ENCODE results near the gene TMEM184A.

TMEM184A gene

DNA sequence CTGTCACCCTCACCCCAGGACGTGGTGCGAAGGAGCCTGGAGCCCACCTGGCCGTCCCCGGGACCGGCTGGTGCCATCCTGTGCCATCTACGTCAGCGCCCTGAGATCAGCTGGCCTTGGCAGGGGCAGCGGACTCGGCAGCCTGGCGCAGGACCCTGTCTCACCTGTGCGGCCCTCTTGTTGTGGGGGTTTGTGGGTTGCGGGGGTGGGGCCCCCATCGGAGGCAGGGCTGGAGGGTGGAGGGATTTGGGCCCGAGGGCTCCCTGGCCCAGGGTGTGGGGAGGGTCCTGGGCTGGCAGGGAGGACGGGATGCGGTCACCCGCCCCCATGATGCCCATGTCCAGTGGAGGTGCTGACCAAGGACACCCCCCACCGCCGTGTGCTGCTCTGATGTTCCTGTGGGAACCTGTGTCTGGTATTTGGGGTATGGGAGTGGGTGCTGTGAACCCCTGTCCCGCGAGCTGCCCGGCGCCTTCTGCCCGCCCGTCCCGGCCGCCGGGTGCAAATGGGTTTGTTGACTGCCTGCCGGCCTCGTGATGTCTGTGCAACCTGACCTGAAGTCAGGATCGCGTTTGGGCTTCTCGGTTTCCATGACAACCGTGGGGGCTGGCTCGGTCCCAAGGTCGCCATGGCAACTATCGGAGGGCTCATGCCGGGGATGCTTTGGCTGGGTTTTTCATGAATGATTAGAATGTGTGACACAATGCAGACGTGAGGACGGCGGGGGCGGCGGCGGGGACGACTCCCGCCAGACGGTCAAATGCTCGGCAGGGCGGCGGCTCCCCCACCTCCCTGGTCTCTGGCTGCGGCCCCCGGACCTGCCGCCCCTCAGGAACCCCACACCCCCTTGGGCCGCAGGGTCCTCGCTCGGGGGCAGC, 18.2 kb downstream of the TMEM184A start:
- DNase-seq, result no peak

- DNase-seq, result no peak
These were observed 19.1 kb downstream of the TMEM184A start for GRCh38 chr7:1536743-1537534.

DNA sequence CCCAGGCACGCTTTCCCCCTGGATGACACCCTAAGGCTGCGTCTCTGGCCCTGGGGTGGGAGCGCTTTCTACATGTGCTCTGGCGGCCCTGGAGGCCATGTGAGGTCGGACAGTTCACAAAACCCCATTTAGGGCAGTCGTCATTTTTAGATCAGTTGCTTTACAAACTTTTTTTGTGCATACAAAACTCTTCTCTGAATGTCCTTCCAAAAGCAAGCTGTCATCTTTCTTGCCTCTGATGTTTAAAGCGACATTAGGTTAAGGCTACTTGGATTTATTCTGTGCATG, 19.6 kb downstream of the TMEM184A start:
- DNase-seq, result no peak

GRCh38 chr7:1535701-1536454, 20.1 kb downstream of the TMEM184A start:
- DNase-seq, result no peak

GRCh38 chr7:1535100-1535458, 20.9 kb downstream of the TMEM184A start:
- no peak for DNase-seq

DNA sequence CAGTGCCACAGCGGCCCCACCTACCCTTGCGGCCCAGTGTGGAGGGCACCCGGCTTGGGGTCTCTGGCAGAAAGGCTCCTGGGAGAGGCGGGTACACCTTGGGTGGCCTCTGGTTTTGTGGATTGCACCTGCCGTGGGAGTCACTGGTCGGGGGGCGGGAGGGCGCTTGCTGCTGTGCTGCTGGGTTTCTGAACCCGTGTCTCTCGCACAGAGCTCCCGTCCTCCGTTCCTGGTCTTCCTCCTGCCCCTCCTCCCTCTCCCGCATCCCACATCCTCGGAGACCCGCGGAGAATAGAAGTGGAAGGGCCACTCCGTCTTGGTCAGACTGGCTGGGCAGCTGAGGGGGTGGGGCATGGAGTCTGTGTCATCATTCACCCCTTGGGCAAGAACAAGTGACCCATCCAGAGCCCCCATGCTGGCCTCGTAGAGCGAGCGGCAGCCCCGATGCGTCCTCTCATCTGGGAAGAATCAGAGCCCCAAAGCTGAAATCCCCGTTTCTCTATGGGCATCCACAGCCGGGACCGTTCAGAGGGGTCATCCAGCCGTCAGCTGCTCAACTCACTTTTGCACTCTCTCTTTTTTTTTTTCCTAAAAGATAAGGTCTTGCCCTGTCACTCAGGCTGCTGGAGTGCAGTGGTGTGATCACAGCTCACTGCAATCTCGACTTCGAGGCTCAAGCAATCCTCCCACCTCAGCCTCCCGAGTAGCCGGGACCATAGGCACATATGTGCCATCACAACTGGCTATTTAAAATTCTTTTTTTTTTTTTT, 21.5 kb downstream of the TMEM184A start:
- DNase-seq, result no peak

- DNase-seq, result peak; percentile 79
These were observed 22.3 kb downstream of the TMEM184A start for GRCh38 chr7:1533547-1534329.

DNA sequence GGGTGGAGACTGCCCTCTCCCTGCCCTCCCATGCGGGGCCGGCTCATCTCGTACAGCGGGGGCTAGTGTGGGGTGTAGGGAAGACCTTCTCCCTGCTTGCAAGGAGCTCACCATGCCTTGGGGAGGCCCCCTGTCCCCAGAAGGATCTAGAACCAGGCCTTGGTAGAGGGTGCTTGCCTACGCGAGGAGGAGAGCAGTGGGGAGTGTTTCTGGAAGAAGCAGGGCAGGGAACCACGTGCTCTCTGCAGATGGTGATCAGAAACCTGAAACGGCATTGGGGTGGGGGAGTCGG, 22.8 kb downstream of the TMEM184A start:
- no peak for DNase-seq

DNA sequence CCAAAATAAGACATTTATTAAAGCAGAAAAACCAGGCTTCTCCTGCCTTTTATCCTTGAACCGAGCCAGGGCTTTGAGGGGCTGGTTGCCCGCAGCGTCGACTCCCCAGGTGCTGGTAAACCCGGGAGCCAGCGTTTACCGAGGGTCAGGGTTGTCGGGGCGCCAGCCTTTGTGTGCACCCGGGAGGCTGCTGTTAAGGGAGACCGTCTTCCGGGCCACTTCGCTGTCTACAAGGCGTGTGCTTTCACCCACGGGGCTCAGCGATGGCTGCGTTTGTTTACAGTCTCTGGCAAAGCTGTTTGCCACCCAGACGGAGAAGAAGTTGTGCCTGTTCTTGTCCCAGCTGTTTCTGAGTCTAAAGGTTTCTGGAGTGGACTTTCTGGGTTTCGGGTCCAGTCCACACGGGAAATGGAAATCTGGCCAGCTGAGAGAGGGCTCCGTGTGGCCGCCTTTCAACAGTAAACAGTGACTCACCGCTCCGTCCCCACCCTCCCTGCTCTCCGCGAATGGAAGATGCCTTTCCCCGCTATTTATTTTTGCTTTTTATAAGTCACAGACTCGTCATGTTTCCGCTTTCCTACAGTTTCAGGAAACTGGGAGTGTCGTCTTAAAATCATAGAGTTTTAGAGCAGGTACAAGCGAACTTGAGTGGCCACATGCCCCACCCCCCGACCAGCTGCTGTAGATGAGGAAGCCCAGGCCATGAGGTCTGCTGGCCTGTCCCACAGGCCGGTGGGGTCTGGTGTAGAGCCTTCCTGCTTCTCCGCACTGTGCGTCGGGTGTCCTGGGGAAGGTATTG, 23.4 kb downstream of the TMEM184A start:
- DNase-seq, result peak; percentile 68

- DNase-seq, result no peak
These were observed 24.0 kb downstream of the TMEM184A start for GRCh38 chr7:1531979-1532455.

DNA sequence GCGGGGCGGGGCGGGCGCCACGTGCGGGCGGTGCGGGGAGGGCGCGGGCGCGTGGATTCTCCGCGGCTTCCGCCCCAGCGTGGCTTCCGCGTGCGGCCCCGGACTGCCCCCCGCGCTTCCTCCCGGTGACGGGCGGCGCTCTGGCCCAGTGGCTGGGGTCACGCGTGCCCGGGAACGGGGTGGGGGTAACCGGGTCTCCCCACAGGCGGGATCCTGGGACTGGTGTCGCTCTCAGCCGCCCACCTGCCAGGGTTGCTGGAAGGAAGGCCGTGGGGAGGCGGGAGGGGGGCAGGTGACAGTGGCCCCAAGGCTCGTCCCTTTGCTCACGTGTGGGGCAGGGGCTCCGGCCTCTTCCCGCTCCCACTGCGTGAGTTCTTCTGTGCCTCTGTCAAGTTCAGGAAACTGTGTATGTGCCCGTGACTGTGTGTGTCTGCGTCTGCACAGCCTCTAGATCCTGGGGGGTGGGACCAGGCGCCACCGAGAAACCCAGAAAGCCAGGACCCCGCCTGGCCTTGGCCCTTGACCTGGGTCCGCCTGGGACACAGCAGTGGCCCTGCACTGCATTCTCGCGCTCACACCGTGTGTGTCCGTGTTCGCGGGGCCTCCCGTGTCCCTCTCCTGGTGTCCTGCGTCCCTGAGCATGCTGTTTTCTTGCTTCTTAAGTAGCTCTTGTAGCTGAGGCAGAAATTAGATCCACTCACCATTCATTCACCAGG, 24.6 kb downstream of the TMEM184A start:
- peak; percentile 33 for DNase-seq

GRCh38 chr7:1530946-1531262, 25.1 kb downstream of the TMEM184A start:
- DNase-seq, result no peak

DNA sequence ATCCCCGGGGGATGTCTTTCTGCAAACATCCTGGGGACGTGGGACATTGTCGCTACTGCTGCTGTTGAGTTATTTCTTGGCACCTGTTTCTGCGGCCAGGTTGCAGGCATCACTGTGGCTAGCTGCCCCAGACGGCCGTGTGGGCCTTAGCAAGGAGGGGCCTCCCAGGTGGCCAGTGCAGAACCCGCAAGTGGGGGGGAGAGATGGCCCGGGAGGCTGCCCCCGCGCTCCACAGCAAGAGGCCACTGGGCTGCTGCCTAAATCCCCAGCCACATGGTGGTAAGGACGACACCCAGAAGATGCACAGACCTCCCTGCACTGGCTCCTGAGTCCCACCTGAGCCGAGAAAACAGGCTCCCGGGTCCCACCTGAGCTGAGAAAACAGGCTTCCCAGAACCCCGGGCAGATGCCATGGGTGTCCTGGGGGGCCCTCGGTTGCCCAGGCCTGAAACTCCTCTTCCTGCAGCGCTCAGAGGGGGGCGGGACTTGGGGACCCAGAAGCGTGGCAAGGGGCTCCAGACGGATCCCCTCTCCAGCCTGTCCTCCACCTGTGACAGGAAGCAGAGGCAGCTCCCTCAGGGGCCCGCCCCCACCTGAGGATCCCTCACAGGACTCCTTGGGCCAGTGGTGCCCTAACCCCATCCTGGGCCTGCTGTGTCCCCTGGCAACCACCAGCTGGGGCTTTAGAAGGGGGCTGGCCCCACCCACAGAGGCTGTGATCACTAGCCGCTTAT, 26.5 kb downstream of the TMEM184A start:
- no peak for DNase-seq

DNA sequence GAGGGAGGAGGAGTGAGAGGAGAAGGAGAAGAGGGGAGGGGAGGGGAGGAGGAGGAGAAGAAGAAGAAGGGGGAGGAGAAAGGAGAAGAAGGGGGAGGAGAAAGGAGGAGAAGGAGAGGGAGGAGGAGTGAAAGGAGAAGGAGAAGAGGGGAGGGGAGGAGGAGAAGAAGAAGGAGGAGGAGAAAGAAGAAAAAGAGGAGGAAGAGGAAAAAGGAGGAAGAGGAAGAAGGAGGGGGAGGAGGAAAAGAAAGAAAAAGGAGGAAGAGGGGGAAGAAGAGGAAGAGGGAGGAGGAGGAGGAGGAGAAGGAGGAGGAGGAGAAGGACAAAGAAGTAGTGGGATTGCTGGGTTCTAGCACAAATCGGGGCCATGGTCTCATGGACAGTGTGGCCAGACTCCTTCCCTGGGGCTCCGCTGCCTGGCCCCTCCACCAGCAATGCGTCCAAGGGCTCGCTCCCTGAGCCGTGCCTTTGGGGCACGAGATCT, 29.7 kb downstream of the TMEM184A start:
- DNase-seq, result no peak

DNA sequence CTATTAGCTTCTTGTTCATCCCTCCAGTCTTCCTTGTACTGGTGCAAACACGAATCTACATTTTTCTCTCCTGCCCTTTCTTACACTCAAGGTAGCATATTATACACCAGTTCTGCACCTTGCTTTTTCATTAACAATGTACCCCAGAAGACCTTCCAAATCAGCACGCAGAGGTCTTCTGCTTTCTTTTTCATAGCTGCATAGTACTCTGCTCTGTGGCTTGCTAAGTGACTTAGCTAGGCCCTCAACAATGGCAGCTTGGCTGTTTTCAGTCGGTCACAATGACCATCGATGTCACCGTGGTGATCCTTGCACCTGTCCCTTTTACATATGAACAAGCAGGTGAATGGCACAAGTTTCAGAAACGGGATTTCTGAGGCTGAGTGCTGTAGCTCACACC, 30.6 kb downstream of the TMEM184A start:
- DNase-seq, result no peak

GRCh38 chr7:1523844-1524243, 32.2 kb downstream of the TMEM184A start:
- DNase-seq, result no peak

DNA sequence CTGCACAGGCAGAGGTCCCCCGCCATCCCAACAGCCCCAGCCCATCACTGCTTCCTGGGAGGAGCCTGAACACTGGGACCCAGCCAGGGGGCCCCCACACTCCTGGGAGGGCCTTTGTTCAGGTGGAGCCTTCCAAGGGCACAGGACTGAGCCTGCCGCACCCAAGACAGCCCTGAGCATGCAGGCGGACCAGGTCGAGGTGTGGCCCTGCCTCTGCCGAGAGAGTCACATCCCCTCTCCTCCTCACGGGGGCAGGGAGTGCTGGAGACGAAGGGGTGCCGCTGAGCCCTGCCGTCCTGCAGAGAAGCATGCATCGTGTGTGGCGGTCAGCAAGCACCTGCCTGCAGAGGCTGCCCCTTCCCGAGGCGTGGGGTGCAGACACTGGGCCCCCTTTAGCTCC, 32.8 kb downstream of the TMEM184A start:
- DNase-seq, result no peak

- DNase-seq, result no peak
These were observed 34.5 kb downstream of the TMEM184A start for GRCh38 chr7:1521456-1521855.

- DNase-seq, result no peak
These were observed 35.3 kb downstream of the TMEM184A start for GRCh38 chr7:1520539-1521234.

Measured in activated CD4-positive, alpha-beta T cell treated with anti-CD3 and anti-CD28 coated beads, Interleukin-2, Interleukin-6, amounts not matched to agents 100 ng/mL and 50 ng/mL, durations not matched to agents 16 hours and 8 hours (primary cell).